Measurements from ENCODE around the gene OR2A5. TPM values are rescaled to one million over a fixed set of nuclear protein-coding genes. Genes with fewer than 3 reads are reported as not detected.

Gene OR2A5
- total and polyA plus RNA-seq, 9 of the 15 experiments (the other 6 are each of a cell fraction or from before 2014, with no cell fraction given), result not detected

DNA sequence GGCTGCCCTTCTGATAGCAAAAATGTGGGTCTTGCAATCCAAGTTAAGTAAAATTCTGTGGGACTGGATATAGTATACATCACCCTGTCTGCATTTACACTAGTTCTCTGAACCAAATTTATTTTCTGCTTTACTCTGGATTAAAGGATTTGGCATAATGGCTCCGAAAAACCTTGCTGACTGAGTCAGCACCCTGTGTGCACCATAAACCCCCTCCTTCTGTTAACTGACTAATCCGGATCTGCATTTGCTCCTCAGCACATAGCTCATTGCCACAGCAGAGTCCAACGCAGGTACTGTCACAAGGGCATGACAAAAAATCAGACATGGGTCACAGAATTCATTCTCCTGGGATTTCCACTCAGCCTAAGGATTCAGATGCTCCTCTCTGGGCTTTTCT, 1.3 kb downstream of the OR2A5 start:
- Histone ChIP-seq H3K36me3 (ENCODE audit: control insufficient read depth, insufficient read depth, low read length) (no peaks in the 10 kb centered on the region), H3K4me1 (replicated peaks in 1 of 2; ENCODE audit: control insufficient read depth in 2 of 2, insufficient read depth in 2 of 2, low read length in 2 of 2) (no peaks in the 10 kb centered on the region), H3K9me3 (replicated peaks; ENCODE audit: control insufficient read depth, insufficient read depth, low read depth, low read length) (no peaks in the 10 kb centered on the region), H3K9me1 (ENCODE audit: control insufficient read depth, insufficient read depth, low read length) (no peaks in the 10 kb centered on the region), H3K79me2 (ENCODE audit: control insufficient read depth, insufficient read depth, low read length) (no peaks in the 10 kb centered on the region), H3K27me3 (ENCODE audit: control insufficient read depth in 2 of 2, insufficient read depth in 2 of 2, low read length in 2 of 2) (no peaks in the 10 kb centered on the region; a peak in 1 of 5 replicates), H3K4me3 (no peak overlapping the region), H4K20me1 (replicated peaks; ENCODE audit: control insufficient read depth, insufficient read depth, low read length) (no peaks in the 10 kb centered on the region), H2AFZ (ENCODE audit: low read depth, low read length) (no peak overlapping the region), H3K27ac (ENCODE audit: extremely low read depth, low read depth, low read length) (no peak overlapping the region), H3K4me2 (ENCODE audit: insufficient read depth, low read length) (no peak overlapping the region), H3K9ac (ENCODE audit: insufficient read depth in 1 of 2, low read depth in 2 of 2, low read length in 2 of 2) (no peak overlapping the region)
- FAIRE-seq (no peak), ATAC-seq (no peak), DNase-seq (ENCODE audit: extremely low read depth in 1 of 4, low spot score in 3 of 4) (no peak)
- in situ Hi-C loops (cut with MboI), result no loop called here
- no peak for TF ChIP-seq FOXA3 (CRISPR knock-in tag; conservative IDR thresholded peaks at IDR 0.05 in 1 of 2, IDR thresholded peaks at IDR 0.05 in 1 of 2)
- no peak for TF ChIP-seq CREM (IDR thresholded peaks at IDR 0.05; ENCODE audit: low read depth)
- no peak for TF ChIP-seq ZNF384 (IDR thresholded peaks at IDR 0.05; ENCODE audit: low read depth, low read length)
- TF ChIP-seq IRF2 (CRISPR knock-in tag; IDR thresholded peaks at IDR 0.05), result no peak
- no peak for TF ChIP-seq SFPQ (IDR thresholded peaks at IDR 0.05; ENCODE audit: low read depth, low read length)
- ChIA-PET CTCF (ENCODE audit: low intra/inter-chr PET ratio) (no interaction called here), POLR2A (interaction anchor here (0.6 kb wide), 1 partner anchor 1784 kb away, joined by 3 read pairs; no protein-coding TSS in a partner anchor)
- BruUV-seq (replicated peaks), result no TSS peak
- 0% methylated on average over 3 of the region's 3 CpGs for WGBS (ENCODE audit: insufficient coverage, low coverage, missing lambda C conversion rate)
- intact Hi-C loops (cut with micrococcal nuclease), result no loop called here

Data from K562 (cell line).